HG03378 (cell line): Measurements from ENCODE around the gene TBC1D3D.
"Not testable (repeated sequence)": the region's sequence is repeated elsewhere in the genome, so short reads cannot be mapped to it uniquely, and the experiment has no call there.

Source experiments
- ATAC-seq: cut with Tn5 transposase; IDR thresholded peaks from one replicate; pipeline ENCODE4 v1.9.1; 2021; ENCODE audit warnings: mild to moderate bottlenecking, moderate library complexity; ENCODE audit not compliant: unreplicated experiment

The TBC1D3D gene

DNA sequence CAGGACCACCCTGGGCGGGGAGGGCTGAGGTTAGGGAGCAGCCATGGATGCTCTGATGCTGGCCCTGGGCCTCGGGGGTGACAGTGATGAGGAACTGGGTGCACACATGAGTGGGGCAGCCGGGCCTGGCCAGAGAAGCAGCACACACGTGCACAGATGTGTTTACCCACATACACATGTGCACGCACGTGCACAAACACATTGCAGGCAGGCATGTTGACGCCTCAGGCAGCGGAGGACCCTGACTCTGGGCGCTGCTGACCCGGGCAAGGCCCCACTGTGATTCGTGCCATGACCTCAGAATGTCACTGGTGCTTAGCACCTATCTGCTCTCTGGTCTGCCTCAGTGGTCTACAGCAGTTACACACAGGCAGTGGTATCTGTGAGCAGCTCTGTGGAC, at the start of gene TBC1D3D:
TSS of gene TBC1D3D (plus strand) at position 301 of the 400 bp plus-strand sequence. CDS start 1,585 bp downstream, outside the sequence.
- not testable (repeated sequence) for ATAC-seq

DNA sequence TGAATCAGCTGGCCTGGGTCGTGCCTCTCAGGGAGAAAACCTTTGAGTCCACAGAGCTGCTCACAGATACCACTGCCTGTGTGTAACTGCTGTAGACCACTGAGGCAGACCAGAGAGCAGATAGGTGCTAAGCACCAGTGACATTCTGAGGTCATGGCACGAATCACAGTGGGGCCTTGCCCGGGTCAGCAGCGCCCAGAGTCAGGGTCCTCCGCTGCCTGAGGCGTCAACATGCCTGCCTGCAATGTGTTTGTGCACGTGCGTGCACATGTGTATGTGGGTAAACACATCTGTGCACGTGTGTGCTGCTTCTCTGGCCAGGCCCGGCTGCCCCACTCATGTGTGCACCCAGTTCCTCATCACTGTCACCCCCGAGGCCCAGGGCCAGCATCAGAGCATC, 14.8 kb upstream of the TBC1D3D start, which contains the start of gene TBC1D3L:
TSS of gene TBC1D3L (minus strand) at position 101 of the 400 bp plus-strand sequence. CDS start 1,540 bp downstream, outside the sequence.
- ATAC-seq, result not testable (repeated sequence)
